ENCODE data around the gene SPINK8.
A peak's percentile ranks its signal among the peaks of the same experiment; 100 is the strongest.
"Not testable (repeated sequence)": the region's sequence is repeated elsewhere in the genome, so short reads cannot be mapped to it uniquely, and the experiment has no call there.

SPINK8 gene

GRCh38 chr3:48275287-48276027, 58.0 kb downstream of the SPINK8 start:
- no peak for DNase-seq

GRCh38 chr3:48274452-48274851, 59.0 kb downstream of the SPINK8 start:
- no peak for DNase-seq

- DNase-seq: no peak
These were observed 59.8 kb downstream of the SPINK8 start for GRCh38 chr3:48273594-48274211.

- DNase-seq: no peak
These were observed 61.5 kb downstream of the SPINK8 start for GRCh38 chr3:48271763-48272498.

GRCh38 chr3:48271223-48271622, 62.2 kb downstream of the SPINK8 start:
- not testable (repeated sequence) for DNase-seq

DNA sequence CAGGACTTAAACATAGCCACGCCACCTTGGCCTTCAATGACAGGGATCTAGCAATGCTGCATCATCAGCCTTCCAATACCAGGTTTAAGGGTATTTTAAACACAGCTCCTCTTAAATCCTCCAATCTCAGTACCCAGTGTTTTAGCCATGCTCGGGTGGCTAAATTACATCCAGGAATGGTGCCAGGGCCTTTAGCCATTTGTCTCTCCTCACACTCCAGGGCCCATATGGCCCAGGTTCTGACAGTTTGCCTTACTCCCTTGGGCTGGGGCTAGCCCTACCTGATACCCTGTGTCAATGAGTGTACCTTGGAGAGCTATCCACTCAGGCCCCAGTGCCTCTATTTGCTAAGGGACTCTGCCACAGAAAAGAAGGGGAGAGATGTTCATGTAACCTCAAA, 63.2 kb downstream of the SPINK8 start:
- no peak for DNase-seq

- DNase-seq: no peak
These were observed 63.9 kb downstream of the SPINK8 start for GRCh38 chr3:48269592-48269991.

GRCh38 chr3:48268936-48269561, 64.4 kb downstream of the SPINK8 start:
- peak; percentile 43 for DNase-seq

DNA sequence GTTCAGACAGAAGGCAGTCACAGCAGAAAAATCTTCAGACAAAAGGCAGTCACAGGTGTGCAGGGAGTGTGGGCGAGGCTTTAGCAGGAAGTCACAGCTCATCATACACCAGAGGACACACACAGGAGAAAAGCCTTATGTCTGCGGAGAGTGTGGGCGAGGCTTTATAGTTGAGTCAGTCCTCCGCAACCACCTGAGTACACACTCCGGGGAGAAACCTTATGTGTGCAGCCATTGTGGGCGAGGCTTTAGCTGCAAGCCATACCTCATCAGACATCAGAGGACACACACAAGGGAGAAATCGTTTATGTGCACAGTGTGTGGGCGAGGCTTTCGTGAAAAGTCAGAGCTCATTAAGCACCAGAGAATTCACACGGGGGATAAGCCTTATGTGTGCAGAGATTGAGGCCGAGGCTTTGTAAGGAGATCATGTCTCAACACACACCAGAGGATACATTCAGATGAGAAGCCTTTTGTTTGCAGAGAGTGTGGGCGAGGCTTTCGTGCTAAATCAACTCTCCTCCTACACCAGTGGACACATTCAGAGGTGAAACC, 65.0 kb downstream of the SPINK8 start:
- DNase-seq: peak; percentile 70

DNA sequence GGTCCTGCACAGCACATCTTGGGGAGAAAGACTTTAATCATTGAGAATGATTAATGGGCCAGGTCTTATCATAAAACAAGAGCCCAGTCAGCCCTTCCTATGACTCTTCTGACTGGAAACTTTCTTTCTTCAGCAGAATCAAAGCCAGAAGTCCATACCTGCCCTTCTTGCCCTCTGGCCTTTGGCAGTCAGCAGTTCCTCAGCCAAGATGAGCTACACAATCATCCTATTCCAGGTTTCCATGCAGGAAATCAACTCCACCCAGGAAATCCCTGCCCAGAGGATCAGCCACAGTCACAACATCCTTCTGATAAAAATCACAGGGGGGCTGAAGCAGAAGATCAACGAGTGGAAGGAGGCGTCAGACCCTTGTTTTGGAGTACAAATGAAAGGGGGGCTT, 65.7 kb downstream of the SPINK8 start:
- no peak for DNase-seq

DNA sequence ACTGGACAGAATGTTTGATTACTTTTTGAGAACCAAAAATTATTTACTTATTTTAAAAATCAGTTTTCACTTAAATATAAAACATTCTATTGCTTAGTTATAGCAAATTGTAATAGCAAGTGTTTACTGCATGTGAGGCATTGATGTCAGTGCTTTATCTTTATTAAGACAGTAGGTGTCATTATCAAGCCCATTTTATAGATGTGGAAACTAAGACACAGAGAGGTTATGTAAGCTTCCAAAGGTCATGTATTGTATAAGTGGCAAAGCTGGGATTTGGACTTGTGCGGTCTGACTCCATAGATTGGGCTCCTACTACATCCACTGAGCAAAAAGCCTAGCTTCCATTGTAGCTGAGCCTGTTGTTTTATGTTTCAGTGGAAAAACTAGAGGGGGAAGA, 74.9 kb downstream of the SPINK8 start:
- DNase-seq: no peak
